H9 (cell line): Measurements from ENCODE around the gene LRP1-AS. TPM values are rescaled to one million over a fixed set of nuclear protein-coding genes. Genes with fewer than 3 reads are reported as not detected.

Experiments used
- DNase-seq: peaks from one replicate; pipeline ENCODE4 v3.0.0-alpha.2; 2017
- H2AFZ ChIP-seq: one replicate; pipeline ENCODE4 v1.6.1; 2013; ENCODE audit warnings: mild to moderate bottlenecking, low read length, control low read depth, moderate library complexity
- H2AK5ac ChIP-seq: 2 replicates; pipeline ENCODE4 v1.6.1; 2013; ENCODE audit warnings: low read length, control low read depth, mixed read lengths; ENCODE audit not compliant: insufficient read length
- H2BK120ac ChIP-seq: one replicate; pipeline ENCODE4 v1.6.1; 2013; ENCODE audit warnings: low read depth, mild to moderate bottlenecking, low read length, control low read depth, inconsistent platforms; ENCODE audit not compliant: poor library complexity, severe bottlenecking
- H2BK12ac ChIP-seq: 2 replicates; pipeline ENCODE4 v1.6.1; 2013; ENCODE audit warnings: low read length, control low read depth, mixed read lengths, low read depth; ENCODE audit not compliant: insufficient read length
- H2BK15ac ChIP-seq: 2 replicates; pipeline ENCODE4 v1.6.1; 2013; ENCODE audit warnings: low read depth, low read length, control low read depth
- H2BK20ac ChIP-seq: one replicate; pipeline ENCODE4 v1.6.1; 2013; ENCODE audit warnings: low read depth, mild to moderate bottlenecking, low read length, control low read depth, inconsistent platforms; ENCODE audit not compliant: poor library complexity, severe bottlenecking
- H2BK5ac ChIP-seq: 2 replicates; pipeline ENCODE4 v1.6.1; 2013; ENCODE audit warnings: low read length, control low read depth, mixed read lengths; ENCODE audit not compliant: insufficient read length
- H3K14ac ChIP-seq: 2 replicates; pipeline ENCODE4 v1.6.1; 2013; ENCODE audit warnings: low read length, control low read depth; ENCODE audit not compliant: insufficient read depth
- H3K18ac ChIP-seq: 2 replicates; pipeline ENCODE4 v1.6.1; 2013; ENCODE audit warnings: low read depth, mild to moderate bottlenecking, mixed read lengths, low read length, control low read depth; ENCODE audit not compliant: insufficient read length
- H3K23ac ChIP-seq: 2 replicates; pipeline ENCODE4 v1.6.1; 2013; ENCODE audit warnings: low read length, control low read depth, mixed read lengths, low read depth; ENCODE audit not compliant: insufficient read length
- H3K23me2 ChIP-seq: 2 replicates; pipeline ENCODE4 v1.6.1; 2013; ENCODE audit warnings: low read depth, mild to moderate bottlenecking, mixed read lengths, low read length, control low read depth; ENCODE audit not compliant: insufficient read length, poor library complexity, severe bottlenecking
- H3K27ac ChIP-seq: 2 replicates; pipeline ENCODE4 v1.5.1; 2013; ENCODE audit warnings: low read length, control low read depth, mixed read lengths, low read depth; ENCODE audit not compliant: insufficient read length
- H3K27me3 ChIP-seq: 2 replicates; pipeline ENCODE4 v1.6.1; 2013; ENCODE audit warnings: low read length, control low read depth, inconsistent platforms; ENCODE audit not compliant: insufficient read depth
- H3K4ac ChIP-seq: 2 replicates; pipeline ENCODE4 v1.6.1; 2013; ENCODE audit warnings: low read depth, mild to moderate bottlenecking, control low read depth, inconsistent platforms, low read length, moderate library complexity
- H3K4me1 ChIP-seq: 2 replicates; pipeline ENCODE4 v1.6.1; 2013; ENCODE audit warnings: low read length, control low read depth, inconsistent platforms; ENCODE audit not compliant: insufficient read depth
- H3K4me2 ChIP-seq: 2 replicates; pipeline ENCODE4 v1.6.1; 2013; ENCODE audit warnings: low read length, control low read depth, mixed read lengths; ENCODE audit not compliant: insufficient read length, insufficient read depth
- H3K56ac ChIP-seq: 2 replicates; pipeline ENCODE4 v1.6.1; 2013; ENCODE audit warnings: low read depth, mild to moderate bottlenecking, mixed read lengths, low read length, control low read depth; ENCODE audit not compliant: insufficient read length
- H3K79me1 ChIP-seq: 2 replicates; pipeline ENCODE4 v1.6.1; 2013; ENCODE audit warnings: low read depth, mild to moderate bottlenecking, moderate library complexity, low read length, control low read depth, inconsistent platforms; ENCODE audit not compliant: insufficient read depth, poor library complexity, severe bottlenecking
- H3K79me2 ChIP-seq: 2 replicates; pipeline ENCODE4 v1.6.1; 2013; ENCODE audit warnings: low read length, control low read depth, inconsistent platforms; ENCODE audit not compliant: insufficient read depth
- H3K9ac ChIP-seq: 2 replicates; pipeline ENCODE4 v1.6.1; 2013; ENCODE audit warnings: low read length, control low read depth, mixed read lengths; ENCODE audit not compliant: insufficient read length; ENCODE audit errors: extremely low read depth
- H3K9me3 ChIP-seq: one replicate; pipeline ENCODE4 v1.6.1; 2013; ENCODE audit warnings: low read depth, low read length, inconsistent platforms; ENCODE audit not compliant: control insufficient read depth
- H3T11ph ChIP-seq: one replicate; pipeline ENCODE4 v1.6.1; 2013; ENCODE audit warnings: mild to moderate bottlenecking, low read length, control low read depth, inconsistent platforms
- H4K20me1 ChIP-seq: one replicate; pipeline ENCODE4 v1.6.1; 2013; ENCODE audit not compliant: control insufficient read depth, insufficient read length, insufficient read depth
- H4K5ac ChIP-seq: 2 replicates; pipeline ENCODE4 v1.6.1; 2013; ENCODE audit warnings: low read depth, mild to moderate bottlenecking, mixed read lengths, low read length, control low read depth; ENCODE audit not compliant: insufficient read length
- H4K8ac ChIP-seq: replicated peaks from 2 replicates; pipeline ENCODE4 v1.6.1; 2013; ENCODE audit warnings: low read length, control low read depth, mixed read lengths, low read depth; ENCODE audit not compliant: insufficient read length
- H4K91ac ChIP-seq: 2 replicates; pipeline ENCODE4 v1.6.1; 2013; ENCODE audit warnings: low read depth, mild to moderate bottlenecking, moderate library complexity, mixed read lengths, low read length, control low read depth; ENCODE audit not compliant: insufficient read length
- H3K27ac Mint-ChIP-seq, 3 experiments: 2 replicates in 2 of 3; 3 replicates in 1 of 3; pipeline ENCODE4 v1.8.0; 2020 to 2021; ENCODE audit warnings: mixed read lengths in 3 of 3, mild to moderate bottlenecking in 1 of 3, moderate library complexity in 1 of 3
- H3K27me3 Mint-ChIP-seq: 2 replicates; pipeline ENCODE4 v1.8.0; 2021; ENCODE audit warnings: low read depth, mild to moderate bottlenecking, moderate library complexity, mixed read lengths
- H3K36me3 Mint-ChIP-seq, 3 experiments: 2 replicates in 2 of 3; 3 replicates in 1 of 3; pipeline ENCODE4 v1.8.0; 2020 to 2021; ENCODE audit warnings: low read depth in 3 of 3, mixed read lengths in 3 of 3; ENCODE audit not compliant: insufficient read depth in 1 of 3
- H3K4me1 Mint-ChIP-seq, 2 experiments: 2 replicates each; pipeline ENCODE4 v1.8.0; 2020; ENCODE audit warnings: mixed read lengths in 2 of 2
- H3K4me3 Mint-ChIP-seq, 2 experiments: 2 replicates in 1 of 2; 3 replicates in 1 of 2; pipeline ENCODE4 v1.8.0; 2020 to 2021; ENCODE audit warnings: mild to moderate bottlenecking in 2 of 2, mixed read lengths in 2 of 2, moderate library complexity in 1 of 2
- H3K9me3 Mint-ChIP-seq, 2 experiments: 2 replicates in 1 of 2; 3 replicates in 1 of 2; pipeline ENCODE4 v1.8.0; 2020; ENCODE audit warnings: mild to moderate bottlenecking in 2 of 2, mixed read lengths in 2 of 2, moderate library complexity in 1 of 2
- WGBS: extraction: QIAGEN DNeasy Blood & Tissue Kit; methylation state at CpG from one replicate; pipeline ENCODE4 v1.1.7; 2013; ENCODE audit warnings: missing lambda C conversion rate, low lambda C conversion rate, mixed read lengths; ENCODE audit not compliant: insufficient read length; ENCODE audit errors: extremely low coverage; 5-methylcytosine and 5-hydroxymethylcytosine counted together
- total RNA-seq: library from RNA; stranded (reverse); gene quantifications from 2 replicates; pipeline ENCODE4 v1.2.1, GENCODE V29; 2021
- TF ChIP-seq, protein P1 (sequence below): fragments of 200-600 bp; sonication (generic); conservative IDR thresholded peaks from 3 replicates; pipeline ENCODE4 v1.8.0; 2021; ENCODE audit warnings: antibody characterized with exemption, mild to moderate bottlenecking

LRP1-AS gene
- total RNA-seq, 1 experiment from 2014 or later = not detected

DNA sequence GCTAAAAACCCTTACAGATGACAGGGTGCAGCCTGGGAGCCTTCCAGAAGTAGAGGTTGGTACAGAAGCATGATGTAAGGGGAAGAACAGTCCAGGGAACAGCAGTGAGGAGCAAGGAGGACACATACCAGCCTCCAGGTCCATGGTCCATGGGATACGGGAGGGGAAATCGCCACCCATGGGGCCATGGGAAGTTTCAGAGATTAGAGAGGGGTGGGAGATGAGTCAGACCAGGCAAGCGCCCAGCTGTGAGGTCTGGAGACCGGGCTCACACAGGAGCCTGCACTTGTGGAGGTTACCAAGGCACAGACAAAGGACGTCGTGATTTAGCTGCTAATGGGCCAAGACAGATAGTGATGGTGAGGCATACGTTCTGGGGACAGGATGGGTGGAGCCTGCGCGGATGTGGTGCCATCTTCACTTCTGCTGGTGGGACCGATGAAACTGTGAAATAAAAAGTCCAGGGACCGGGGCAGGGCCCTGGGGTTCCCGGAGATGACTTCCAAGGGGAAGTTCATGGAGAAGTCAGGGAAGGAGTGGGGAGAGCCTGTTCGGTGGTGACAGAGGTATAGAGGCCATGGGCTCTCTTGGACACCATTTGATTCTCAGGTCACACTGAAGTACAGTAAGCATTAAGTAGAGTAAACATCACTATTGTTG lies 17.7 kb upstream of the LRP1-AS start:
- H3K23ac ChIP-seq = no peak overlapping the region
- no peaks in the 10 kb centered on the region for H3K4me1 Mint-ChIP-seq
- H3K14ac ChIP-seq = no peak overlapping the region
- H3K27ac Mint-ChIP-seq = peak overlapping the region in 1 of 3 experiments; percentile 66; a peak in 1 of 7 replicates
- no peak overlapping the region for H3K4me2 ChIP-seq
- no peaks in the 10 kb centered on the region for H3K79me1 ChIP-seq
- no peak overlapping the region for H2BK12ac ChIP-seq
- H2BK20ac ChIP-seq = no peak overlapping the region
- TF ChIP-seq, protein P1, sequence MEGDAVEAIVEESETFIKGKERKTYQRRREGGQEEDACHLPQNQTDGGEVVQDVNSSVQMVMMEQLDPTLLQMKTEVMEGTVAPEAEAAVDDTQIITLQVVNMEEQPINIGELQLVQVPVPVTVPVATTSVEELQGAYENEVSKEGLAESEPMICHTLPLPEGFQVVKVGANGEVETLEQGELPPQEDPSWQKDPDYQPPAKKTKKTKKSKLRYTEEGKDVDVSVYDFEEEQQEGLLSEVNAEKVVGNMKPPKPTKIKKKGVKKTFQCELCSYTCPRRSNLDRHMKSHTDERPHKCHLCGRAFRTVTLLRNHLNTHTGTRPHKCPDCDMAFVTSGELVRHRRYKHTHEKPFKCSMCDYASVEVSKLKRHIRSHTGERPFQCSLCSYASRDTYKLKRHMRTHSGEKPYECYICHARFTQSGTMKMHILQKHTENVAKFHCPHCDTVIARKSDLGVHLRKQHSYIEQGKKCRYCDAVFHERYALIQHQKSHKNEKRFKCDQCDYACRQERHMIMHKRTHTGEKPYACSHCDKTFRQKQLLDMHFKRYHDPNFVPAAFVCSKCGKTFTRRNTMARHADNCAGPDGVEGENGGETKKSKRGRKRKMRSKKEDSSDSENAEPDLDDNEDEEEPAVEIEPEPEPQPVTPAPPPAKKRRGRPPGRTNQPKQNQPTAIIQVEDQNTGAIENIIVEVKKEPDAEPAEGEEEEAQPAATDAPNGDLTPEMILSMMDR = no peak
- H3K9ac ChIP-seq = no peak overlapping the region
- H2BK120ac ChIP-seq = no peak overlapping the region
- no peaks in the 10 kb centered on the region for H3K79me2 ChIP-seq
- H3K27ac ChIP-seq = no peak overlapping the region
- H3K18ac ChIP-seq = no peak overlapping the region
- H3K27me3 ChIP-seq = no peaks in the 10 kb centered on the region
- H4K8ac ChIP-seq = no peak overlapping the region
- H3K4ac ChIP-seq = no peak overlapping the region
- H3T11ph ChIP-seq = no peak overlapping the region
- H3K23me2 ChIP-seq = no peaks in the 10 kb centered on the region
- H4K91ac ChIP-seq = no peak overlapping the region
- H3K4me1 ChIP-seq = no peaks in the 10 kb centered on the region
- no peak overlapping the region for H2AK5ac ChIP-seq
- H3K9me3 Mint-ChIP-seq = no peaks in the 10 kb centered on the region
- no peak overlapping the region for H2BK15ac ChIP-seq
- no peaks in the 10 kb centered on the region for H3K27me3 Mint-ChIP-seq
- peaks cover 57 to 95% (median 92%) of the 10 kb centered on the region in 3 experiments; a peak in 6 of 7 replicates for H3K36me3 Mint-ChIP-seq
- WGBS = no CpG with 5 or more reads among the region's 13 CpGs
- H2BK5ac ChIP-seq = no peak overlapping the region
- H3K9me3 ChIP-seq = no peaks in the 10 kb centered on the region
- no peak overlapping the region for H3K56ac ChIP-seq
- no peaks in the 10 kb centered on the region for H4K20me1 ChIP-seq
- no peak overlapping the region for H3K4me3 Mint-ChIP-seq
- no peak overlapping the region for H2AFZ ChIP-seq
- no peak for DNase-seq
- no peak overlapping the region for H4K5ac ChIP-seq
